Measurements from ENCODE around the gene OR6B3.

The OR6B3 gene

DNA sequence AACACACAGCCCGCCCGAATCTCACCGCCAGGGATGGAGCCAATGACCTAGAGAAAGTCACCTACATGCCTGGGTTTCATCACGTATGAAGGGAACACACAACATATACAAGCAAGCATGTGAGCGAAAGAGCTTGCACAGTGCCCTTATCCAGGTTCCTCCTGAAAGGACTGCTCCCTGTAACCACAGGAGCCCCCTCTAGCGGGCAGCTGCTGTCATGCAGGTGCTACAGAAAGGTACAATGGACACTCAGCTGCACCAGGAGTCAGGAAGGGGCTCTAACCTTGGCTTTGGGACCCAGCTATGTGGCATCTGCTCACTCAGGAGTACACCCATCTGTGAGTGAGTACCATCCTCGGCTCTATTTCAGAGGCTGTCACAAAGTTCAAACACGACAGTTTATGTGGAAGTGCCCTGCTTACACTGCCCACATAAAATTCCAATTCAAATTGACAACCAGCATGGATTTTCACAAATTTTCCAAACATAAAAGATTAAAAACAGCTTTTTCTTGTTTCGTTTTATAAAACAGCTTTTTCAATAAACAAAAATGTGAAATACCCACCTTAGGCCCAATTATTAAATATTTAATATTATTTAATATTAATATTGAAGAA, 31.7 kb downstream of the OR6B3 start:
- Histone ChIP-seq H3K4me2 (ENCODE audit: low read depth, low read length, poor library complexity, severe bottlenecking) (no peak overlapping the region), H3K9ac (ENCODE audit: low read length) (no peak overlapping the region), H4K20me1 (ENCODE audit: low read depth, low read length) (peaks cover 7% of the 10 kb centered on the region; the same call in 1 of the 2 replicates), H3K9me3 (ENCODE audit: insufficient read depth, low read length) (no peaks in the 10 kb centered on the region), H2AFZ (ENCODE audit: low read depth, low read length, severe bottlenecking) (no peak overlapping the region), H3K27me3 (ENCODE audit: low read length) (no peaks in the 10 kb centered on the region), H3K9me2 (replicated peaks; ENCODE audit: insufficient read depth, low read length) (no peaks in the 10 kb centered on the region), H3F3A (ENCODE audit: insufficient read depth) (no peaks in the 10 kb centered on the region), H3K27ac (ENCODE audit: low read depth, low read length) (no peak overlapping the region), H3K4me3 (ENCODE audit: insufficient read depth, low read length, poor library complexity, severe bottlenecking) (no peak overlapping the region), H3K79me2 (ENCODE audit: insufficient read depth, low read length) (peaks cover 45% of the 10 kb centered on the region), H3K36me3 (ENCODE audit: low read length) (no peaks in the 10 kb centered on the region; the same call in 1 of the 2 replicates)
- TF ChIP-seq, protein P1, sequence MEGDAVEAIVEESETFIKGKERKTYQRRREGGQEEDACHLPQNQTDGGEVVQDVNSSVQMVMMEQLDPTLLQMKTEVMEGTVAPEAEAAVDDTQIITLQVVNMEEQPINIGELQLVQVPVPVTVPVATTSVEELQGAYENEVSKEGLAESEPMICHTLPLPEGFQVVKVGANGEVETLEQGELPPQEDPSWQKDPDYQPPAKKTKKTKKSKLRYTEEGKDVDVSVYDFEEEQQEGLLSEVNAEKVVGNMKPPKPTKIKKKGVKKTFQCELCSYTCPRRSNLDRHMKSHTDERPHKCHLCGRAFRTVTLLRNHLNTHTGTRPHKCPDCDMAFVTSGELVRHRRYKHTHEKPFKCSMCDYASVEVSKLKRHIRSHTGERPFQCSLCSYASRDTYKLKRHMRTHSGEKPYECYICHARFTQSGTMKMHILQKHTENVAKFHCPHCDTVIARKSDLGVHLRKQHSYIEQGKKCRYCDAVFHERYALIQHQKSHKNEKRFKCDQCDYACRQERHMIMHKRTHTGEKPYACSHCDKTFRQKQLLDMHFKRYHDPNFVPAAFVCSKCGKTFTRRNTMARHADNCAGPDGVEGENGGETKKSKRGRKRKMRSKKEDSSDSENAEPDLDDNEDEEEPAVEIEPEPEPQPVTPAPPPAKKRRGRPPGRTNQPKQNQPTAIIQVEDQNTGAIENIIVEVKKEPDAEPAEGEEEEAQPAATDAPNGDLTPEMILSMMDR (IDR thresholded peaks at IDR 0.05; ENCODE audit: insufficient read depth, low read length, poor library complexity, severe bottlenecking): peak; percentile 59
- TF ChIP-seq EZH2phosphoT487 (conservative IDR thresholded peaks at IDR 0.05; ENCODE audit: low read length): no peak

DNA sequence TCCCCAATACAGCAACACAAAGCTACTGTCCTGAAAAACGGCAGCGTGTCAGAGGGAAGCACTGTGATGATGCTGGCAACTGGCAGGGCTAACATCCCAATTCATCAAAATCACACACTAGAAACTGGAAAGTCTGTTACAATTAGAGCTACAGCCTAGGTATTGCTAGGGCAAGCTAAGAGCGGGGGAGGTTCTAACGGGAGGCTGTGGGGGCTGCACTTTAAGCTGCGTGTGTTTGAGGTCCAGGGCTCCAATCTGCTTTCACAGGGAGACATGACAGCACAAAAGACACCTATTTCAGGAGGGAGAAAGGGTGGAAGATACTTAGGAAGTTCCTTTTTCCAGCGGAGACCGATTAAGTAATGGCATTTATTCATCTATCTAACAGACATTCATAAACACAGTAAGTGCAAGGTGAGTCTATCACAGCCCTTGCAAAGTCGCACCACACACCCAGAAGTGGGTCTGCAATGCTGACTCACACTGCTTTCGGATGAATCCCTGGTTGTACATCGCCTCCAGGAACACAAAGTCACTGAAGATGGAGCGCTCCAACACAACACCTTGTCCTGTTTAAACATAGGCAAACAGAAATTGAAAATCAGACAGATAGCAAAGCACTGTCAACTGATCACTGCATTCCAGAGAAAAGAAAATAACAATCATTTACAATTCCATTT, 35.1 kb downstream of the OR6B3 start:
- no peak for TF ChIP-seq EZH2phosphoT487 (conservative IDR thresholded peaks at IDR 0.05; ENCODE audit: low read length)
- TF ChIP-seq, protein P1 (IDR thresholded peaks at IDR 0.05; ENCODE audit: insufficient read depth, low read length, poor library complexity, severe bottlenecking): no peak
- H3K9me3 ChIP-seq (ENCODE audit: insufficient read depth, low read length): no peaks in the 10 kb centered on the region
- 0 out of 2 replicates have a peak, but pooled peaks cover 5% of the 10 kb centered on the region for H4K20me1 ChIP-seq (ENCODE audit: low read depth, low read length)
- H3K9ac ChIP-seq (ENCODE audit: low read length): no peak overlapping the region
- H3K4me2 ChIP-seq (ENCODE audit: low read depth, low read length, poor library complexity, severe bottlenecking): no peak overlapping the region
- H3K79me2 ChIP-seq (ENCODE audit: insufficient read depth, low read length): peaks cover 28% of the 10 kb centered on the region
- H3K36me3 ChIP-seq (ENCODE audit: low read length): peaks cover under 1% of the 10 kb centered on the region; the same call in 1 of the 2 replicates
- no peaks in the 10 kb centered on the region for H3K9me2 ChIP-seq (replicated peaks; ENCODE audit: insufficient read depth, low read length)
- no peak overlapping the region for H2AFZ ChIP-seq (ENCODE audit: low read depth, low read length, severe bottlenecking)
- H3K27me3 ChIP-seq (ENCODE audit: low read length): no peaks in the 10 kb centered on the region
- no peak overlapping the region for H3K27ac ChIP-seq (ENCODE audit: low read depth, low read length)
- no peak overlapping the region for H3K4me3 ChIP-seq (ENCODE audit: insufficient read depth, low read length, poor library complexity, severe bottlenecking)
- no peaks in the 10 kb centered on the region for H3F3A ChIP-seq (ENCODE audit: insufficient read depth)

DNA sequence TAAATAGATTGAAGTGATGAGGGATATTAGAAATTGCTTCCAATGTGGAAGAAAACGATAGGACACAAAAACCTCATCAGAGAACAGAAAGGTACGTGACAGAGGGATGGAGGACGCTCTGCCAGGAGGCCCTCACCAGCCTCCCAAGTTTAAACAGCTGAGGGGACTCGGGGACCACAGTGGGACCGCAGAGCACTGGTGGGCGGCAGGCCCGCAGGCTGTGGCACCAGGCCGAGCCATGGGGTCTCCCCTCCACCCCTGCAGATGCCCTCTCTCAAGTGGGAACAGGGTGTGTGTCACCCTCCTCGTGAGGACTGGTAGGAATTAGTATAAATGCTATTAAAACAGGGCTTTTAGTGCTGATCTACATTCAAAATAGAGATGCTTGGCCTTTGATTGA, 39.0 kb downstream of the OR6B3 start:
- H3K36me3 ChIP-seq (ENCODE audit: low read length): 0 out of 2 replicates have a peak, but pooled peaks cover 7% of the 10 kb centered on the region
- no peak overlapping the region for H3K4me3 ChIP-seq (ENCODE audit: insufficient read depth, low read length, poor library complexity, severe bottlenecking)
- H2AFZ ChIP-seq (ENCODE audit: low read depth, low read length, severe bottlenecking): no peak overlapping the region
- H3K9me3 ChIP-seq (ENCODE audit: insufficient read depth, low read length): no peaks in the 10 kb centered on the region
- TF ChIP-seq, protein P1 (IDR thresholded peaks at IDR 0.05; ENCODE audit: insufficient read depth, low read length, poor library complexity, severe bottlenecking): no peak
- no peak for TF ChIP-seq EZH2phosphoT487 (conservative IDR thresholded peaks at IDR 0.05; ENCODE audit: low read length)
- no peak overlapping the region for H3K9ac ChIP-seq (ENCODE audit: low read length)
- H3K27me3 ChIP-seq (ENCODE audit: low read length): no peaks in the 10 kb centered on the region
- no peaks in the 10 kb centered on the region for H4K20me1 ChIP-seq (ENCODE audit: low read depth, low read length)
- H3K79me2 ChIP-seq (ENCODE audit: insufficient read depth, low read length): no peaks in the 10 kb centered on the region
- no peak overlapping the region for H3K27ac ChIP-seq (ENCODE audit: low read depth, low read length)
- no peaks in the 10 kb centered on the region for H3K9me2 ChIP-seq (replicated peaks; ENCODE audit: insufficient read depth, low read length)
- no peak overlapping the region for H3K4me2 ChIP-seq (ENCODE audit: low read depth, low read length, poor library complexity, severe bottlenecking)
- H3F3A ChIP-seq (ENCODE audit: insufficient read depth): 0 out of 2 replicates have a peak, but pooled peaks cover 3% of the 10 kb centered on the region

Measured in SU-DHL-6 (cell line).